HG03064 (cell line): ENCODE data around the gene FKTN.
"Not testable (repeated sequence)": the region's sequence is repeated elsewhere in the genome, so short reads cannot be mapped to it uniquely, and the experiment has no call there.

ENCODE experiments used
- ATAC-seq: cut with Tn5 transposase; IDR thresholded peaks from one replicate; pipeline ENCODE4 v1.9.1; 2021; ENCODE audit warnings: low read depth; ENCODE audit not compliant: unreplicated experiment

FKTN gene

DNA sequence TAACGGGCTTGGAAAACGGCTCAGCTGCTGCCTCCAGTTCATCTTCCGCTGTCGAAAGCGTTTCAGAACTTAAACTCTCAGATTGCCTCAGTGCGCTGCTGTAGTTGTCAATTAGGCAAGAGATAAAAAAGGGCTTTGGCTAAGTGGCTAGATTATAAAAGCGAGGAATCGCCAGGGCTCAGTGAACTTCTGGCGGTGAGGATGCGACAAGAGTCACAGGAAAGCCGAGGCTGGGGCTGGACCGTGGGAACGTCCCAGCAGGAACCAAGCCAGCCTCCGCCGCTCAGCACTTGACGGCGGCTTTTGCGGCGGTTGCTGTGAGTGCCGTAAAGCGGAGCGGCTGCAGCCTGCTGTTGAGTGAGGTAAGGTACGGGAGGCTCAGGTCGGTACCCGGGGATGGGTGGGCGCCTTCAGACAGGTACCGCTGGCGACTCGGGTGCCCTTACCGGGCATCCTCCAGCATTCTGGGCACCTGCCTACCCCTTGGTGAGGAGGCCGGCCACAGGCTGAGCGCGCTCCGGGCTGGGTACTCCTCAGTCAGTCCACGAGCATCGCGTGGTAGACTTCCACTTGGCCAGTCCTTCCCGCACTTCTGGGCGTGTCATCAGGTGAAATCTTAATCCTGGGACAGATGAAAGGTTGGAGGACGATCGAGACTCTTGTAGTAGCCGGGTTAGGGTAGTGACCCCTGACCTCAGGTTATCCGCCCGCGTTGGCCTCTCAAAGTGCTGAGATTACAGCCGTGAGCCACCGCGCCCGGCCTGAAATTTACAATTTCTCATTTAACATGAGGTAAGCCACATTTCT lies at the start of gene FKTN:
FKTN (plus strand) TSS at position 328 of the 807 bp plus-strand sequence. CDS start 16,902 bp downstream, outside the sequence.
- ATAC-seq, result peak; percentile 97

DNA sequence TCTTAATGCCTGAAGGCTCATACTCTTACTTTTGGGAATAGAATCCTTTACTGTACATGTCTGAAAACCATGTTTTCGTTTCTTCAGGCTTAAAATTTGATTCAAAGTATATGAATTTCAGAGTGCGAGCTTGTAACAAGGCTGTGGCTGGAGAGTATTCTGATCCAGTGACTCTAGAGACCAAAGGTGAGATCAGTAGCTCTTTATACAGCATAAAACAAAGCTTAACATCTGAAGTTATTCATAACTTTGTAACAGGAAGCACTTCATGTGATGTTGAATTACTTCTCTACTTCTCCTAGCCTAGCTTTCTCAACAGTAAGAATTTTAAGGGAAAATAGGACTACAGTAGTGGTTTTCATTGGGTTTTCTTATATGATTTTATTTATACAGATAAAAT lies 49.4 kb upstream of the FKTN start:
- ATAC-seq, result no peak

DNA sequence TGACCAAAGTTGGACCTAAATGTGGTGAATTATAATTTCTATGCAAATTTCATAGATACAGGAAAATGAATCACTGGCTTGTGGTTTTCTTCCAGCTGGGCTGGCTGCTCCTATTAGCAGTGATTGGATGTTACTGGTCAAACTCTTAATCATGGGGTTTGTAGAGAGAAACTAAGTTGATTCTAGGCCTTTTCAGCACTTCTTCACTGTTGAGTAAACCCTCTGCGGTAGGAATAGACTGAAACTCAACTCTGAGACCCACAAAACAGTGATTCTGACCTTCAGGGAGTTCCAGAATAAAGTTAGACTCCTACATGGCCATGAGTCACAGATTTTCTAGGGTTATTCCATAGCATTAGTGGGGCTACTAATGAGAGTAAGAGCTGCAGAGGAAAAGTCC lies 47.9 kb upstream of the FKTN start:
- ATAC-seq, result peak; percentile 55

DNA sequence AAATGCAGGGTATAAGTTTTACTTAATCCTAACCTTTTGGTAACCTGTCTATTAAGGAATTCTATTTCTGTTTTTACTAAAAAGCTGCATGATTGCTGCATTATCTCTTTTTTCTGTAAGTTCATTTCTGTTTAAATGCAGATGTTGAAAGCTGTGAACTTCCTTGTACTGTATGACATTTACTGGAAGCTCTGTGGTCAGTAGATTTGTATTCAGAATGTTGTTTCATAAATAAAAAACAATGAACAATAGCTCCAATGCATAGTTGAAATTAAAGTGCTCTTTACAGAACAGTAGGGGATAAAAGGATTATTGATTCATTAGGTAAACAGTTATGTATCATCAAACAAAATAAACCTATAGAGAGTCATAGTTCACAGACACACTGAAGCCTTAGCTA lies 46.5 kb upstream of the FKTN start:
- ATAC-seq, result no peak

DNA sequence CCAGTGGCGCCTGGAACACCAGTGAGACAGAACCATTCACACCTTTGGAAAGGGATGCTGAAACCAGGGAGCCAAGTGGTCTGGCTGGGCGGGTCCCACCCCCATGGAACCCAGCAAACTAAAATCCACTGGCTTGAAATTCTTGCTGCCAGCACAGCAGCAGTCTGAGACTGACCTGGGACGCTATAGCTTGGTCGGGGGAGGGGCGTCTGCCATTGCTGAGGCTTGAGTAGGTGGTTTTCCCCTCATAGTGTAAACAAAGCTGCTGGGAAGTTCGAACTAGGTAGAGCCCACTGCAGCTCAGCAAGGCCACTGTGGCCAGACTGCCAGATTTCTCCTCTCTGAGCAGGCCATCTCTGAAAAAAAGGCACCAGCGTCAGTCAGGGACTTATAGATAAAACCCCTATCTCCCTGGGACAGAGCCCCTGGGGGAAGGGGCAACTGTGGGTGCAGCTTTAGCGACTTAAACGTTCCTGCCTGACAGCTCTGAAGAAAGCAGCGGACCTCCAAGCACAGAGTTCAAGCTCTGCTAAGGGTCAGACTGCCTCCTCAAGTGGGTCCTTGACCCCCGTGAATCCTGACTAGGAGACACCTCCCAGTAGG lies 42.0 kb upstream of the FKTN start:
- no peak for ATAC-seq

DNA sequence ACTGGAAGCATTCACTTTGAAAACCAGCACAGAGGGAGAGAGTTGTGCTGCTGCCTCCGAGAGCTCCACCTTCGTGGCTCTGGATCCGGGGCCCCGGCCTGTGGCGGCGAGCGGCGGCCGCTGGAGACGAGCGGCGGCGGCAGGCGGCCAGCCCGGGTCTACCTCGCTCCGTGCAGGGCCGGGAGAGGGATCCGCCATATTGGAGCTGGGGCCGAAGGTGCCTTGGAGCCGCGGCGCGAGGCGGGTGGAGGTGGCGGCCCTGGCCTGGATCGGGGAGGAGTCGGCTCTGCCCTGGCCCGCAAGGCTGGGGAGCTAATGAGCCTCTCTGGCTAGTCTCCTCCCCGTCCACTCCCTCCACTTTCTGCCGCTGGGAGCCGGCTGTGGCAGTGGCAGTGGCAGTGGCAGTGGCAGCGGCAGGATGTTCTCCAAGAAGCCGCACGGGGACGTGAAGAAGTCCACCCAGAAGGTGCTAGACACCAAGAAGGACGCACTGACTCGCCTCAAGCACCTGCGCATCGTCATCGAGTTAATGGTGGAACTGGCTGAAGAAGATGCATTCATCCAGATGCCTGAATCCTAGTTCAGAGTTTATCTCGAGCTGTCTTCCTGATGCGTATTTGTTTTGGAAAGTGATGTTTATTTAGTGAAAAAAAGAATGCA lies 38.1 kb upstream of the FKTN start:
- ATAC-seq, result not testable (repeated sequence)

DNA sequence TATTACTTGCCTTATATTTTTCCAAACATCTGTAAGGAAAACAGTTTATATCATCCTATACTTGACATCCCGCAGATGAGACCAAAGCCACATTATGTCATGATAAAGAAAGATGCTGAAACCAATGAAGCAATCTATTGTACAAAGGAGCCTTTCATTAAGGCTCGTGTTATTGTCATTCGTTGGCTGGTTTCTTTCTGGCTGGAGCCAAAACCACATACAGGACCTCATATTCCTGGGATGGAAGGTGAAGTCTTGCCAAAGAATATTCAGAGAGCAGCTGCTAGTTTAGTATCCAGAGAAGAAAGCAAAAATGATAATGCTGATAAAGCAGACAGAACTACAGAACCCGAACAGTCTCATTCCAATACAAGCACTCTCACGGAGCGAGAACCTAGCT lies 36.9 kb upstream of the FKTN start:
- ATAC-seq, result not testable (repeated sequence)

DNA sequence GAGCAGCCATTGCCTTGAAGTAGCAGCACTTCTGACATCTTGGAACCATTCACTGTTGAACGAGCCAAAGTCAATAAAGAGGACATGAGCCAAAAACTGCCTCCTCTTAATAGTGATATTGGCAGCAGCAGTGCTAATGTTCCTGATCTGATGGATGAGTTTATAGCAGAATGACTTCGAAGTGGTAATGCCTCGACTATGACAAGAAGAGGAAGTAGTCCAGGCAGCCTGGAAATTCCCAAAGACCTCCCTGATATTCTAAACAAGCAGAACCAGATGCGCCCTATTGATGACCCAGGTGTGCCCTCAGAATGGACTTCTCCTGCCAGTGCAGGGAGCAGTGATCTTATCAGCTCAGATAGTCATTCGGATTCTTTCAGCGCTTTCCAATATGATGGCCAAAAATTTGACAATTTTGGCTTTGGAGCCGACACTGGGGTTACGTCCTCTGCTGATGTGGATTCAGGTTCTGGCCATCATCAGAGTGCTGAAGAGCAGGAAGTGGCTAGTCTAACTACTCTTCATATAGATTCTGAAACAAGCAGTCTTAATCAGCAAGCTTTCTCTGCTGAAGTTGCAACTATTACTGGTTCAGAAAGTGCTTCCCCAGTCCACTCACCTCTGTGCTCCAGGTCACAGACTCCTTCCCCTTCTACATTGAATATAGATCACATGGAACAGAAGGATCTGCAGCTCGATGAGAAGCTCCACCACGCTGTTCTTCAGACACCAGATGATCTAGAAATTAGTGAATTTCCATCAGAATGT lies 35.1 kb upstream of the FKTN start:
- peak; percentile 93 for ATAC-seq

DNA sequence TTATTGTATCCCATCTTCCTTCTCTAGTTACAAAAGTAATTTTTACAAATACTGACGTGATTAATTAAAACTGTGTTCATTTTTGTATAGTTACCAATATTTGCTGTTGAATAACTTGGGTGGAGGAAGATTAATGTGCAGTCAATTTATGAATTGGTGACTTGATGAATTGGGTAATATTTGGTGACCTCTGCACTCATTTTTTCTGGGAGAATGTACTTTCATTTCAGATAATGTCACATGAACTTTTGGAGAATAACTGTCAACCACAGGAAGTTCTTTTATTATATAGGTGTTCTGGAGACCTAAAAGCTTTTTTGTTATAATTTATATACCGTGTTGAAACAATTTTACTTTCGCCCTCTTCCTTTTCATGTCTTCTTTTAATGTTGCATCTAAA lies 26.4 kb upstream of the FKTN start:
- ATAC-seq, result no peak

DNA sequence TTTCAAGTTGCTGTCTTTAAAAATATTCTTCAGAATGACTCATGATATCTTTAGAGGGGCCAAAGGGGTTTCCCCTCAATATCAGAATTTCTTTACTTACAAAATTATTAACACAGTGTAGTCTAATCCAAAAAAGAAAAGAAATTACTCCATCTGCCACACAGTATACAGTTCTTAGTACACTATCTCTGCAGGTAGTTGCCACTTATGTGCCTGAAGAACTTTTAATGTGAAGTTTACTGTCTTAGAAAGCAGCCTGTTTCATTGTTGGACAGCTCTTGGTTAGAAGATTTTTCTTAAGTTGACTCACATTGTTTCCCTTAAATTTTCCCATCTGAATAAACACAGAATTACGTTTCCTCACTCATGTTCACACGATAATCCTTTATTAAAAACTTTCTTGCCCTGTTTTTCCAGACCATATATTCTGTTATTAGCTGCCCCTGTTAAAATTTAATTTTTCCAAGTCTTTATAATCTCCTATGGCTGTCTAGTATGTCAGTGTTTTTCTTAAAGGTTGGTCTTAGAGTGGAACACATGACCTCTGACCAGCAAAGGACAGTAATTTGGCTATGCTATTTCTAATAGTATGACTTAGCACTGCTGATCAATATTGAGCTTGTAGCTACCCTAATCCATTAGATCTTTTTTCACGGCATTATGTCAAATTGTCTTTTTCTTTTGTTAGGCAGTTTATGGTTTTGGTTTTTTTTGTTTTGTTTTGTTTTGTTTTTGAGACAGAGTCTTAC lies 21.8 kb upstream of the FKTN start:
- ATAC-seq, result peak; percentile 52

DNA sequence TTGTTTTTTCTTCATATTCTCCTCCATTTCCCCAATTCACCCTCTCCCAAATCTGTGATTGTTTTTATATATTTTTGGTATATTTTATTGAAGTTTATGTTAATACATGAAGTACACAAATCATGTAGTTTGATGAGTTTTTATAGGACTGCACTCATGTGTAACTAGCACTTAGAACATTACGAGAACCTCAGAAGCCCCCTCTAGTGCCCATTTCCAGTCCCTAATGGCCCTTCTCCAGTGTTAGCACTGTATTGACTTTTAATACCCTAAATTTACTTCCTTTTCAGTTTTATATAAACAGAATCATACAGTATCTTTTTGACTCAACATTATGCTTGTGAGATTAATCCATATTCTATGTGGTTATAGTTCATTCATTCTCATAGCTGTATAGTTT lies 18.5 kb upstream of the FKTN start:
- no peak for ATAC-seq

DNA sequence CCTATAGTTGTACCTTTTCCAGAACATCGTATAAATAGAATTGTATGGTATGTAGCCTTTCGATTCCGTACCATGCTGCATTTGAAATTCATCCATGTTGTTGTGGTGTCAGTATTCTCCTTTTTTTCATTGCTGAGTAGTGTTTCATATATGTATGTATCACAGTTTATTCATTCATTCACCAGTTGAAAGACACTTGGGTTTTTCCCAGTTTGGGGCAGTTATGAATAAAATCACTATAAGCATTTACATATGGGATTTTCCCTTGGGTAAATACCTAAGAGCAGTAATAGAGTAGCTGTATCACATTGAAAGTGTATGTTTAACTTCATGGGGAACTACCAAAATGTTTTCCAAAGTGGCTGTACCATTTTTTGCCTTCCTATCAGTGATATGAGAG lies 16.1 kb upstream of the FKTN start:
- ATAC-seq, result peak; percentile 84

DNA sequence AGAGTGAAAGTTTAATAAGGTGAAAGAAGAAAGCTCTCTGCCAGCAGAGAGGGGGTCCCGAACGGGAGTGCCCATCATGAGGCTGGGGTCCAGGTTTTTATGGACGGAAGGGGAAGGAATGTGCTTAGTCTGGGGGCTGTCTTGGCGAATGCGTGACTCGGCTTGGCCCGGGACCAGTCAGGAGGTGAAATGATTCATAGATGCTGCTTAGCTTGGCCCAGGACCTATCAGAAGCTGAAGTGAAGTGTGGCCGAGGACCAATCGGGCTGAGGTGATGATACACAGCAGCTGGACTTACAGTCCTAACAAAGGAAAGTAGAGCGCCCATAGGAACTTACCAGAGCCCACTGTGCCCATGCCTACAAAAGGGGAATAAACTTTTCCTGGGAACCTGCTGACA lies 3.9 kb upstream of the FKTN start:
- no peak for ATAC-seq

DNA sequence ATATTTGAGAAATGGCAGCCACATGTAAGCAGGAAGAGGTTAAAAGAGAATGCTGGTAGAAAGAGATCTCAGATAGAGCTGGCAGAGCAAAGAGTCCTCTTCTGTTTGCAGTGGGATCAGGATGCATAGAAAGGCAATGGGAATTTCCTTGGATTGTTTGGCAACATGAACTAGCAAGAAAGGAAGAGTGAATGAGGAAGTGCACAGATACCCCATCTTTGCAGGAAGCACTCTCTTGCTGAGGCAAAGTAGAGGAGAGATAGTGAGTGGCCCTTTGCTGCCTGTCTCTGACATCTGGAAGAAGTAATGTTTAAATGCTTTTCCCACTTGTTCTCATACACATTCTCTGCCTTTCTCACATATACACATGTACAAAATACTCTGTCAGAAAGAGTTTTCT lies 14.5 kb downstream of the FKTN start:
- no peak for ATAC-seq

DNA sequence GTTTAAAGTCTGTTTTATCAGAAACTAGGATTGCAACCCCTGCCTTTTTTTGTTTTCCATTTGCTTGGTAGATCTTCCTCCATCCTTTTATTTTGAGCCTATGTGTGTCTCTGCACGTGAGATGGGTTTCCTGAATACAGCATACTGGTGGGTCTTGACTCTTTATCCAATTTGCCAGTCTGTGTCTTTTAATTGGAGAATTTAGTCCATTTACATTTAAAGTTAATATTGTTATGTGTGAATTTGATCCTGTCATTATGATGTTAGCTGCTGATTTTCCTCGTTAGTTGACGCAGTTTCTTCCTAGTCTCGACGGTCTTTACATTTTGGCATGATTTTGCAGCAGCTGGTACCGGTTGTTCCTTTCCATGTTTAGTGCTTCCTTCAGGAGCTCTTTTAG lies 22.0 kb downstream of the FKTN start:
- not testable (repeated sequence) for ATAC-seq

DNA sequence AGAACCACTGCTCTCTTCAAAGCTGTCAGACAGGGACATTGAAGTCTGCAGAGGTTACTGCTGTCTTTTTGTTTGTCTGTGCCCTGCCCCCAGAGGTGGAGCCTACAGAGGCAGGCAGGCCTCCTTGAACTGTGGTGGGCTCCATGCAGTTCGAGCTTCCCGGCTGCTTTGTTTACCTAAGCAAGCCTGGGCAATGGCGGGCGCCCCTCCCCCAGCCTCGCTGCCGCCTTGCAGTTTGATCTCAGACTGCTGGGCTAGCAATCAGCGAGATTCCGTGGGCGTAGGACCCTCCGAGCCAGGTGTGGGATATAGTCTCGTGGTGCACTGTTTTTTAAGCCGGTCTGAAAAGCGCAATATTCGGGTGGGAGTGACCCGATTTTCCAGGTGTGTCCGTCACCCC lies 23.6 kb downstream of the FKTN start:
- ATAC-seq, result not testable (repeated sequence)

DNA sequence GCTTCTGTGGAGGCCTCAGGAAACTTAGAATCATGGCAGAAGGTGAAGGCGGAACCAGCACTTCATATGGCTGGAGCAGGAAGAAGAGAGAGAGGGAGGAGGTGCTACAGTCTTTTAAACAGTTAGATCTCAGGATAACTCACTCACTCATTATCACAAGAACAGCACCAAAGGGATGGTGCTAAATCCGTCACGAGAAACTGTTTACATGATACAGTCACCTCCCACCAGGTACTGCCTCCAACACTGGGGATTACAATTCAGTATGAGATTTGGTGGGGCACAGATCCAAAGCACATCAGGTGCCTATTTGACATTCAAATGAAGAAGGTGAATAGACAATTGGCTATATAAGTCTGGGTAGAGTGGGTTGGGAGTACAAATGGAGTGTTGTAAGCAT lies 35.2 kb downstream of the FKTN start:
- no peak for ATAC-seq

DNA sequence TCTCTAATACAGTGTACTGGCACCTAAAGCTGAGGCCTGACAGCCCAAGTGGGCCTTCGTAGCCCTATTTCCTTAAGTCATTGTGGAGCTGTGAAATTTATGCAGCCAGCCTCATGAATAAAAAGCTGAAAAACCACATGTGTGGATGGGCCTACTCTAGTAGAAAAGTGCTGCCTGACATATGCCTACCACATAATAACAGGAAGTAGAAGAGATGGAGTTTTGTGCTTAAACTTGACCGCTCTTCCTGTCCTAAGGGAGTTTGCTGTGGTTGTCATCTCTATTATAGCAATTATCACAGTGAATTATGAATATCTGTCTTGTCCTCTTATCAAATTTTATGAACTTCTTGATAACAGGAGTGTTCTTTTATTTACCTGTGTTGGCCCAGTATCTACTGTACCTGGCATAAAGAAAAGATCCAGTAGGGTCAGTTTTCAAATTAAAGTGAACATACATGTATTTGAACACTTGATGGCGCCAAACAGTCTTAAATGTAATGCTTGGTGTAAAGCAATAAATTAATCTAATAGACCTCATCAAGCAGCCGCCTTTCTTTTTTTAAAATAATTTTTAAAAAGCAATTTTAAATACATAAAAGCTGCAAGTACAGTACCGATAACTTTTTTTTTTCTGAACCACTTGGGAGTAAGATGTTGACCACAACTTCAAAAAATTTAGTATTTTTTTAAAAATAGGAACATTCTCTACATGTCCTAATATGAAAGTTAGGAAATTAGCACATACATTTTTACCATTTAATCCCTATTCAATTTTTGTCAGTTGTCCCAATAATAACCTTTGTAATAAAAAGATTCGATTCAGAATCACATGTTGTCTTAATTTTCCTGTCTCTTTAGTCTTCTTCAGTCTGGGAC lies 51.0 kb downstream of the FKTN start:
- ATAC-seq, result no peak

DNA sequence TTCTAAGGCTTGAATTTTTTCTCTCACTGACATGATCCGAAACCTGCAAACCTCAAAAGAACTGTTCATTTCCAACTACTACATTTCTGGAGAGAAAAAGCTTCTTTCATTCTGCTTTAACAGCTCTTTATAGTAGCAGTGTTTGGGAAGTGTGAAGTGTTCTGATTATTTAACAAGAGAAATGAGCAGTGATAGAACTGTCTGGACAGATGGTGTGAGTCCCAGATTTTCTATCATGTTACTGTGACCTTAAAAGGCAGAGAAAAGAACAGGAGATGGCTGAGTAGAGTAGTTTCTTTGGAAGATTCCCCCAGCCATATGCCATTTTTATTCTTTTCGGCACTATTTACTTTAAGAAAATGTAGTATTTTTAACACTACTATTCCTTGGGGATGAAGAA lies 63.1 kb downstream of the FKTN start:
- no peak for ATAC-seq
